IPS DF 6.9 (cell line): ENCODE measurements around the gene MYO1E.

Experiments
- DNase-seq: peaks from one replicate; pipeline ENCODE4 v3.0.0-alpha.2; 2013; ENCODE audit warnings: low read depth, low spot score
- H3K27ac ChIP-seq: one replicate; pipeline ENCODE4 v1.5.1; 2013; ENCODE audit warnings: low read length, control low read depth
- H3K27me3 ChIP-seq: 2 replicates; pipeline ENCODE4 v1.6.1; 2013; ENCODE audit warnings: mild to moderate bottlenecking, low read length; ENCODE audit not compliant: control insufficient read depth, insufficient read depth
- H3K36me3 ChIP-seq: 2 replicates; pipeline ENCODE4 v1.6.1; 2013; ENCODE audit warnings: low read length; ENCODE audit not compliant: control insufficient read depth, insufficient read depth
- H3K4me1 ChIP-seq: 2 replicates; pipeline ENCODE4 v1.6.1; 2013; ENCODE audit warnings: low read length; ENCODE audit not compliant: control insufficient read depth, insufficient read depth
- H3K4me3 ChIP-seq: 2 replicates; pipeline ENCODE4 v1.5.1; 2013; ENCODE audit warnings: mild to moderate bottlenecking, low read length
- H3K9me3 ChIP-seq: 2 replicates; pipeline ENCODE4 v1.6.1; 2013; ENCODE audit warnings: low read length, inconsistent platforms; ENCODE audit not compliant: control insufficient read depth, insufficient read depth
- WGBS: extraction: QIAGEN DNeasy Blood & Tissue Kit; methylation state at CpG from one replicate; pipeline ENCODE4 v1.1.7; 2013; ENCODE audit warnings: mixed read lengths, missing lambda C conversion rate; ENCODE audit not compliant: insufficient read length, insufficient coverage; 5-methylcytosine and 5-hydroxymethylcytosine counted together

The MYO1E gene

GRCh38 chr15:59120937-59121336 is 251.7 kb downstream of the MYO1E start:
- Histone ChIP-seq H3K36me3 (peaks cover 33% of the 10 kb centered on the region; the same call in 1 of the 2 replicates), H3K9me3 (no peaks in the 10 kb centered on the region), H3K27ac (no peak overlapping the region), H3K27me3 (no peaks in the 10 kb centered on the region), H3K4me3 (no peak overlapping the region), H3K4me1 (no peaks in the 10 kb centered on the region)
- no peak for DNase-seq
- WGBS: no CpG with 5 or more reads among the region's 5 CpGs

DNA sequence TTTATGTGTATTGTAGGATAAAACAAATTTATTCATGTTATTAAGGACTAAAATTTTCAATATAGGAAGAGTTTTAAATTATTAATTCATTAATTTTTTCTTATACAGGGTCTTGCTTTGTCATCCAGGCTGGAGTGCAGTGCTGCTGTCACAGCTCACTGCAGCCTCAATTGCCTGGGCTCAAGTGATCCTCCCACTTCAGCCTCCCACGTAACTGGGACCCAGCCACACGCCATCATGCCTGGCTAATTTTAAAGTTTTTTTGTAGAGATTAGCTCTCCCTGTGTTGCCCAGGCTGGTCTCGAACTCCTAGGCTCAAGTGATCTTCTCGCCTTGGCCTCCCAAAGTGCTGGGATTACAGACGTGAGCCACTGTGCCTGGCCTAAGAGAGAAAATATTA is 253.0 kb downstream of the MYO1E start:
- no peak for DNase-seq
- Histone ChIP-seq H3K4me1 (no peaks in the 10 kb centered on the region), H3K9me3 (no peaks in the 10 kb centered on the region), H3K27ac (no peak overlapping the region), H3K4me3 (no peak overlapping the region), H3K36me3 (peaks cover 37% of the 10 kb centered on the region; the same call in 1 of the 2 replicates), H3K27me3 (no peaks in the 10 kb centered on the region)
- no CpG with 5 or more reads among the region's 5 CpGs for WGBS

DNA sequence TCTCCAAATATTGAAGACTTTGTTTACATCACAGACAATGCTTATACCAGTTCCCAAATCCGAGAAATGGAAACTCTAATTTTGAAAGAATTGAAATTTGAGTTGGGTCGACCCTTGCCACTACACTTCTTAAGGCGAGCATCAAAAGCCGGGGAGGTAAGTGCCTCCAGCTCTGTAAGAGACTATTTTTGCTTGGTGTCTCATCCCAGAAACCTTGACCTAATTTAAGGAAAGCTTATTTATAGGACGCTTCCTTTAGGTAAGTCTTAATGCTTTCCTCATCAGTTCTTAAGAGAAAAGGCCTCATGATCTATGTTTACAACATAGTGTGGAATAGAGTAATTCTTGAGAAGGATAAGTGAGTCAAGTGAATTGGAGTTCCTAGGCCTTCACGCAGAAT is 255.9 kb downstream of the MYO1E start:
- DNase-seq: no peak
- no peaks in the 10 kb centered on the region for H3K4me1 ChIP-seq
- H3K27ac ChIP-seq: no peak overlapping the region
- no peak overlapping the region for H3K4me3 ChIP-seq
- no peaks in the 10 kb centered on the region for H3K27me3 ChIP-seq
- no CpG with 5 or more reads among the region's 6 CpGs for WGBS
- peaks cover 33% of the 10 kb centered on the region; the same call in 1 of the 2 replicates for H3K36me3 ChIP-seq
- H3K9me3 ChIP-seq: no peaks in the 10 kb centered on the region

DNA sequence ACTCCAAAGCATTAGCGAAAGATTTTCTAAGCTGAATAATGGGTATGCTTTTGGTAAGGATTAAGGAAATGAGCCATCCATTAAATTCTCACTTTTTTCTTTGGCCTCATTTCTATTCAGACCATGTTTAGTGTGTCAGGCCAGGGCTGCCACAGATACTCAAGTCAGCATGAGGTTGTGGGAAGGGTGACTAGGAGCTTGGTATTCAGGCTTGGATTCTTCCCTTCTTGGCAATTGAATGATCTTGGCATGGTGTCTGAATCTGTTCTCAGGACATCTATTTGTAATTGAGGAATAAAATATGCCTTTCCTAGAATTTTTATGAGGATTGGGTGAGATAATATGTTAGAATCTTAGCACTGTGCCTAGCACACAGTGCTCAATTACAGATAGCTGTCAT is 256.5 kb downstream of the MYO1E start:
- H3K4me3 ChIP-seq: no peak overlapping the region
- H3K4me1 ChIP-seq: no peaks in the 10 kb centered on the region
- H3K27ac ChIP-seq: no peak overlapping the region
- peaks cover 33% of the 10 kb centered on the region; the same call in 1 of the 2 replicates for H3K36me3 ChIP-seq
- DNase-seq: no peak
- no peaks in the 10 kb centered on the region for H3K9me3 ChIP-seq
- no CpG with 5 or more reads among the region's 1 CpG for WGBS
- no peaks in the 10 kb centered on the region for H3K27me3 ChIP-seq

DNA sequence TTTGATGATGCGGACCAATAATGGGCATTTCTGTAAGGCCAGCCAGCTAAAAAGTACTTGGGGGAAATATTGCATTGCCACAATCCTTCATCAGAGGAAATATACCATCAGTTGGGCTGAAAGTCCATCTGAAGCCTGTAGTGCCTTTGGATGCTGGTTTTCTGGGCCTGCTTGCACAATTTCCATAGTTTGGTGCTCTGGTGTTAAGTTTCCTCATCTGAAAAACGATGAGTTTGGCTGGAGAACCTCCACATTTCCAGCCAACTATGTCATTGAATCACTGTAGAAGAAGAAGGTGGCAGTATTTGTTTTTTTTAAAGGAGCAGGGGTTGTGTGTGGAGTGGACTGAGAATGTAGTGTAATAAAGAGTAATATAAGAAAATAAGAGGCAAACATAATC is 257.6 kb downstream of the MYO1E start:
- no peak overlapping the region for H3K27ac ChIP-seq
- no peak overlapping the region for H3K4me3 ChIP-seq
- H3K27me3 ChIP-seq: no peaks in the 10 kb centered on the region
- H3K36me3 ChIP-seq: peaks cover 33% of the 10 kb centered on the region; the same call in 1 of the 2 replicates
- H3K9me3 ChIP-seq: no peaks in the 10 kb centered on the region
- H3K4me1 ChIP-seq: no peaks in the 10 kb centered on the region
- no peak for DNase-seq
- WGBS: no CpG with 5 or more reads among the region's 2 CpGs

GRCh38 chr15:59111251-59111650 is 261.4 kb downstream of the MYO1E start:
- no peak overlapping the region for H3K27ac ChIP-seq
- peaks cover 15% of the 10 kb centered on the region; the same call in 1 of the 2 replicates for H3K36me3 ChIP-seq
- H3K4me1 ChIP-seq: no peaks in the 10 kb centered on the region
- no peak overlapping the region for H3K4me3 ChIP-seq
- DNase-seq: no peak
- H3K27me3 ChIP-seq: no peaks in the 10 kb centered on the region
- no peaks in the 10 kb centered on the region for H3K9me3 ChIP-seq
- no CpG with 5 or more reads among the region's 4 CpGs for WGBS

DNA sequence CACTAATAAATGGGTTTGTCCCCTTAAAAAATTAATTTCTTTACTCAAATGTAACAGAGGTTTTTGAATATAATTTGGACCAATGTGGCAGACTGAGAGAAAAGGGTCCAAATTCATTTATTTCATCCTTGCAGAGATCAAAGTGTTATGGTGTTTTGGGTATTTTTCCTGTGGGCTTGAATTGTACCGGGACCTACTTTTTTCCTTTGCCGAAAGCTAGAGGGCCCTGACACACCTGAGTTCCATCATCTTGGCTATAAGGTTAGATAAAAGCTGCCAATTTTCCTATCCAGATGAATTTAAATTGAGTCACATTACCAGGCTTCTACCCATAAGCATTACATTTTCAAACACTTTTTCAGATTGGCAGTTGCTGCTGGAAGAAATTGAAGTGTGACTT is 266.8 kb downstream of the MYO1E start:
- no peak for DNase-seq
- Histone ChIP-seq H3K9me3 (no peaks in the 10 kb centered on the region), H3K27ac (no peak overlapping the region), H3K4me1 (no peaks in the 10 kb centered on the region), H3K4me3 (peak overlapping the region; percentile 93; the same call in 1 of the 2 replicates), H3K27me3 (no peaks in the 10 kb centered on the region), H3K36me3 (peaks cover 2% of the 10 kb centered on the region; the same call in 1 of the 2 replicates)
- WGBS: no CpG with 5 or more reads among the region's 2 CpGs

DNA sequence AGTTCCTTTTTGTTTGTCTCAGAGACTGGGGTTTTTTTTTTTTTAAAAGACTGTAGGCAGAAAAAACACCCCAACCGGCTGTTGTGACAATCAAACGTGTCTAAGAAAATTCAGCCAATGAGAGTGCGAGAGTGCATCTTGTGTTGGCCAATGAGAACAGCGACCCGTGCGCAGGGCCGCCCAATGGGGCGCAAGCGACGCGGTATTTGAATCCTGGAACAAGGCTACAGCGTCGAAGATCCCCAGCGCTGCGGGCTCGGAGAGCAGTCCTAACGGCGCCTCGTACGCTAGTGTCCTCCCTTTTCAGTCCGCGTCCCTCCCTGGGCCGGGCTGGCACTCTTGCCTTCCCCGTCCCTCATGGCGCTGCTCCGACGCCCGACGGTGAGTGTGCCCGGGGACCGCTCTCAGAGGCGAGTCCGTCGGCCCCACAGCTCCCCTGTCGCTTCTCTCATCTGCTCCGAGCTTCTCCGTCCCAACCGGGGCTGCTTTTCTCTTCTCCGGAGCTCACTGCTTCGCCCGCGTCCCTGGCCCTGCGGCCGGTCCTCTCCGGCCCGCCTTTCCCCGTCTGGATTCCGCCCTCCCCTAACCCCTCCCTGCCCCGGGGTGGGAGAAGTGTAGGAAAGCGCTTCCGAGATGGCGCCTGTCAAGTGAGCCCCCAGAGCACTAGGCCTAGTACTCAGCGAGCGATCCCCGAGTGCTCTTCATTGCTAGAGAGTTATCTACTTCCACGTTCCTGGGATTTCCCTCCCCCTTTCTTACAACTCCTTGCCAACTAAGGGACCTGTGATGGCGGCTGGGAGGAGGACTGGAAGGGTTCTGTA is 267.5 kb downstream of the MYO1E start, which contains the start of gene CCNB2:
Gene CCNB2, plus strand, starts transcription at position 235 of the 821 bp plus-strand sequence. Its CDS starts 123 bp downstream, at position 358.
- no peaks in the 10 kb centered on the region for H3K4me1 ChIP-seq
- no peak within 1 kb of the TSS for H3K27ac ChIP-seq
- peaks cover 4% of the 10 kb centered on the region; the same call in 1 of the 2 replicates for H3K36me3 ChIP-seq
- DNase-seq: peak; percentile 88
- peak within 1 kb of the TSS; percentile 93 for H3K4me3 ChIP-seq
- no peaks in the 10 kb centered on the region for H3K27me3 ChIP-seq
- no CpG with 5 or more reads among the region's 57 CpGs for WGBS
- H3K9me3 ChIP-seq: no peaks in the 10 kb centered on the region

DNA sequence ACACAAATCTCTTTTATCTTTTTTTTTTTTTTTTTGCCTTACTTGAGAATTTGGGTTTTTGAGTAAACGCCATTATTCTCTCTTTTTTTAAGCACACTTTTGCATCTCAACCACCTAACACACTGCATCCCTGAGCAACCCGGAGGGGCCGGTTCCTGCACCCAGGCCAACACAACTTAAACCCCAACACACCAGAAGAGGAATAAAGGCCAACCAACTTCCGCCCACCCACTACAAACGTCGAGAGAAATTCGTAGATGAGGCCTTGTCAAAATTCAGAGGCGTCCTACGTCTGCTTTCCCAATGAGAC is 268.1 kb downstream of the MYO1E start:
- Histone ChIP-seq H3K27me3 (no peaks in the 10 kb centered on the region), H3K27ac (no peak overlapping the region), H3K4me1 (no peaks in the 10 kb centered on the region), H3K4me3 (peak overlapping the region; percentile 51; the same call in 1 of the 2 replicates), H3K36me3 (peaks cover 4% of the 10 kb centered on the region; the same call in 1 of the 2 replicates), H3K9me3 (no peaks in the 10 kb centered on the region)
- DNase-seq: no peak
- no CpG with 5 or more reads among the region's 9 CpGs for WGBS

DNA sequence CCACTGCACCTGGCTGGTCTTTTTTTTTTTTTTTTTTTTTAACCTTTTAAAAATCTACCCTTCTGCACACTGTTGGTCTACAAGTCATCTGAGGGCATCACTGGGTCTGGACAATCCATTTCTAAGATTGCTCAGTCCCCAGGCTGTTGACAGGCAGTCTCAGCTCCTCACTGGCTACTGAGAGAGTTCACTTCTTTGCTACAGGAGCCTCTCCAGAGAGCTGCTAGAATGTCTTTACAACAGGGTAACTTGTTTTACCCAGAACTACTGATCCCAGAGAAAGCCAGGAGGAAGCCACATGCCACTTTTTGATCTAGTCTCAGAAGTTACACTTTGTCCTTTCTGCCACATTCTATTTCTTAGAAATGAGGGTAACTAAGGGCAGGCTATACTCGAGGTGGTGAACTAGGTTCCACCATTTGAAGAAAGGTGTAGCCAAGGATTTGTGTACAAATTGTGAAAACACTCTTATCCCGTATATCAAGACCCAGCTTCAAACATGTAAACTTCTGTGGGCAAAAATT is 273.4 kb downstream of the MYO1E start:
- H3K27ac ChIP-seq: no peak overlapping the region
- H3K9me3 ChIP-seq: no peaks in the 10 kb centered on the region
- DNase-seq: no peak
- WGBS: no CpG with 5 or more reads among the region's 2 CpGs
- H3K27me3 ChIP-seq: no peaks in the 10 kb centered on the region
- H3K36me3 ChIP-seq: peaks cover 5% of the 10 kb centered on the region; the same call in 1 of the 2 replicates
- H3K4me3 ChIP-seq: no peak overlapping the region
- no peaks in the 10 kb centered on the region for H3K4me1 ChIP-seq
